HG03342 (cell line): ENCODE data around the gene EVA1A.
A peak's percentile ranks its signal among the peaks of the same experiment; 100 is the strongest.

Source experiments
- ATAC-seq: cut with Tn5 transposase; IDR thresholded peaks from one replicate; pipeline ENCODE4 v1.9.1; 2021; ENCODE audit warnings: mild to moderate bottlenecking, moderate library complexity; ENCODE audit not compliant: unreplicated experiment

Gene EVA1A

GRCh38 chr2:75560768-75561565 is at the start of gene EVA1A:
EVA1A (minus strand) TSS chr2:75560939; CDS start chr2:75518140, 42,799 bp downstream.
- ATAC-seq: no peak

- ATAC-seq: no peak
Measured at GRCh38 chr2:75609937-75610508, 49.3 kb upstream of the EVA1A start.

- no peak for ATAC-seq
Measured at GRCh38 chr2:75609334-75609689, 48.6 kb upstream of the EVA1A start.

GRCh38 chr2:75608684-75609333 is 48.1 kb upstream of the EVA1A start:
- ATAC-seq: peak; percentile 79

GRCh38 chr2:75607988-75608683 is 47.4 kb upstream of the EVA1A start:
- ATAC-seq: no peak

- no peak for ATAC-seq
Measured at GRCh38 chr2:75607400-75607798, 46.7 kb upstream of the EVA1A start.

GRCh38 chr2:75606761-75607399 is 46.1 kb upstream of the EVA1A start:
- ATAC-seq: no peak

GRCh38 chr2:75605770-75606529 is 45.2 kb upstream of the EVA1A start:
- ATAC-seq: no peak

- no peak for ATAC-seq
Measured at GRCh38 chr2:75604484-75604883, 43.7 kb upstream of the EVA1A start.

- ATAC-seq: no peak
Measured at GRCh38 chr2:75603477-75603876, 42.7 kb upstream of the EVA1A start.

- no peak for ATAC-seq
Measured at GRCh38 chr2:75602724-75603342, 42.1 kb upstream of the EVA1A start.

- ATAC-seq: no peak
Measured at GRCh38 chr2:75600461-75601011, 39.8 kb upstream of the EVA1A start.

GRCh38 chr2:75598589-75599155 is 37.9 kb upstream of the EVA1A start:
- no peak for ATAC-seq

- no peak for ATAC-seq
Measured at GRCh38 chr2:75597949-75598348, 37.2 kb upstream of the EVA1A start.

- no peak for ATAC-seq
Measured at GRCh38 chr2:75596784-75597183, 36.0 kb upstream of the EVA1A start.

- ATAC-seq: no peak
Measured at GRCh38 chr2:75595541-75596395, 35.0 kb upstream of the EVA1A start.

- no peak for ATAC-seq
Measured at GRCh38 chr2:75594596-75594995, 33.9 kb upstream of the EVA1A start.

- no peak for ATAC-seq
Measured at GRCh38 chr2:75592888-75593287, 32.1 kb upstream of the EVA1A start.
